A549 treated with AZD9567 at 1 μM for 4 hours (cell line): ENCODE results near the gene ALPG. TPM values are rescaled to one million over a fixed set of nuclear protein-coding genes. Genes with fewer than 3 reads are reported as not detected.

ENCODE experiments used
- total RNA-seq: library from RNA; stranded (reverse); fragments of 200-300 nt; extraction: Qiagen RNA extraction; gene quantifications from 5 replicates; pipeline ENCODE4 v1.2.3, GENCODE V29; 2022; ENCODE audit not compliant: insufficient read depth

Gene ALPG
- 0.22 to 0.31 TPM (median 0.25 TPM) in 4 of 5 replicates, not detected in the other for total RNA-seq

DNA sequence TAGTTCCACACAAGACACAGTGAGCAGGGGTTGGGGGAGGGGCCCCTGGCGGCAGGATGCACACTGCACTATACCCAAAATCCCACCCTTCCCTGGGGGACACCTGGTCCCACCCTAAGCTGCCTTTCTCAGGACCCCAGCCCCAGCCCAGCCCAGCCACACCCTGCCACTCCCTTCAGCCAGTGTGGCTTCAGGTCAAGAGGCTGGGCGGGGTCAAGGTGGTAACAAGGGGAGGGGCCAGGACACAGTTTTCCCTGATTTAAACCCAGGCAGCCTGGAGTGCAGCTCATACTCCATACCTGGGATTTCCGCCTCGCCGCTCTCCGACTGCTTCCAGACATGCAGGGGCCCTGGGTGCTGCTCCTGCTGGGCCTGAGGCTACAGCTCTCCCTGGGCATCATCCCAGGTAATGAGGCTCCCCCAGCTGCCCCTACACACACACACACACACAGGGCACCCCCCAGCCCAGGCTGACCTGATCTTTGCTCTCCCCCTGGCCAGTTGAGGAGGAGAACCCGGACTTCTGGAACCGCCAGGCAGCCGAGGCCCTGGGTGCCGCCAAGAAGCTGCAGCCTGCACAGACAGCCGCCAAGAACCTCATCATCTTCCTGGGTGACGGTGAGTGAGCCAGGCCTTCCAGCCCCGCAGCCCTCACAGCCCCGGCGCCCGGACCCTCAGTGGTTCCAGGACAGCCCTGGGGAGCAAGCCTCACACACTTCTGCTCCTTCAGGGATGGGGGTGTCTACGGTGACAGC is at the start of gene ALPG:
Gene ALPG, plus strand, starts transcription at position 289 of the 755 bp plus-strand sequence. Its CDS starts 51 bp downstream, at position 340.

DNA sequence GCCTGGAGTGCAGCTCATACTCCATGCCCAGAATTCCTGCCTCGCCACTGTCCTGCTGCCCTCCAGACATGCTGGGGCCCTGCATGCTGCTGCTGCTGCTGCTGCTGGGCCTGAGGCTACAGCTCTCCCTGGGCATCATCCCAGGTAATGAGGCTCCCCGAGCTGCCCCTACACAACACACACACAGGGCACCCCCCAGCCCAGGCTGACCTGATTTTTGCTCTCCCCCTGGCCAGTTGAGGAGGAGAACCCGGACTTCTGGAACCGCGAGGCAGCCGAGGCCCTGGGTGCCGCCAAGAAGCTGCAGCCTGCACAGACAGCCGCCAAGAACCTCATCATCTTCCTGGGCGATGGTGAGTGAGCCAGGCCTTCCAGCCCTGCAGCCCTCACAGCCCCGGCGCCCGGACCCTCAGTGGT is 27.9 kb upstream of the ALPG start, which contains the start of gene ALPP:
Gene ALPP, plus strand, starts transcription at position 17 of the 417 bp plus-strand sequence. Its CDS starts 52 bp downstream, at position 69.

DNA sequence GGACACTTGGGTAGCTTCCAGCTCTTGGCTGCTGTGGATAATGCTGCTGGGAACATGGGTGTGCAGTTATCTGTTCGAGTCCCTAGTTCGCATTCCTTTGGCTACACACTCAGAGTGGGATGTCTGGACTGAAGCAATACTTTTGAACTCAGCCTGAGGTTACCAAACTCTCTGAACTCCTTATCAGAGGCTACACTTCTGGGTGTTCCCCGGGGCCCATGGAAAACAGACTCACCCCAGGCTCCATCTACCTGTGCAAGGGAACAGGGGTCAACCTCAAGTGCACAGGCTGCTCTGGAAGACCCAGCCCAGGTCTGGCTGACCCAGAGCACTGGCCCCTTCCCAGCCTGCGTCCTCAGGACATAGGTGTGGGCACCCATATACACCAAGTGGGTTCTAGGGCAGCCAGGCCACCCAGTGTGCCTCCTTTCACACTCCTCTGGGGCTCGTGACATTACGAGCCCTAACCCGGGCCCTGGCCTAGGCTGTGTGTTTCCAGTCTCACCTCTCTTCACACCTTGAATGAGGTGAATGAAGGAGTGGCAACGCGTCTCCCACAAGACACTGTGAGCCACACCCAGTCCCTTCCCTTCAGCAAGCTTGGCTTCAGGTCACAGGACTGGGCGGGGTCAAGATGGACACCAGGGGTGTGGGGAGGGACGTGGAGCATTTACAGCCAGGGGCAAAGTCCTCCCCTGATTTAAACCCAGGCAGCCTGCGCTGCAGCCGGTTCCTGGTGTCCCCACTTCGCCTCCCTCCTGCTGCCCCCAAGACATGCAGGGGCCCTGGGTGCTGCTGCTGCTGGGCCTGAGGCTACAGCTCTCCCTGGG is 49.0 kb downstream of the ALPG start, which contains the start of gene ALPI:
Gene ALPI, plus strand, starts transcription at position 728 of the 830 bp plus-strand sequence. Its CDS starts 47 bp downstream, at position 775.

Other genes with a start within 250 kb of the ALPG start
- 3.1 to 5.7 TPM (median 4.2 TPM) in 5 replicates for gene ALPP, start 28.1 kb upstream of the ALPG start, total RNA-seq
- not detected in 5 replicates for gene ALPI, start 49.3 kb downstream of the ALPG start, total RNA-seq
- 0.14 to 0.31 TPM (median 0.18 TPM) in 4 of 5 replicates, not detected in the other for gene ECEL1, start 81.0 kb downstream of the ALPG start, total RNA-seq
- gene PRSS56, start 113.5 kb downstream of the ALPG start, total RNA-seq = 0.09 to 0.14 TPM (median 0.13 TPM) in 3 of 5 replicates, not detected in the others
- gene CHRND, start 119.3 kb downstream of the ALPG start, total RNA-seq = not detected in 5 replicates
- not detected in 5 replicates for gene CHRNG, start 132.8 kb downstream of the ALPG start, total RNA-seq
- gene TIGD1, start 143.7 kb downstream of the ALPG start, total RNA-seq = 4.1 to 5.0 TPM (median 4.5 TPM) in 5 replicates
- 85.2 to 288 TPM (median 88.5 TPM) in 5 replicates for gene EIF4E2, start 143.8 kb downstream of the ALPG start, total RNA-seq
- gene EFHD1, start 226.8 kb downstream of the ALPG start, total RNA-seq = 3.0 to 3.8 TPM (median 3.2 TPM) in 5 replicates